GM12878 (cell line): ENCODE data around the gene MAML2.

Experiments used
- BACH1 ChIP-seq: fragments of 450-650 bp; IDR thresholded peaks from 2 replicates; pipeline ENCODE4 v1.6.1; 2017; ENCODE audit warnings: mild to moderate bottlenecking, borderline replicate concordance
- FOXK2 ChIP-seq: fragments of 450-650 bp; IDR thresholded peaks from 2 replicates; pipeline ENCODE4 v1.6.1; 2017; ENCODE audit warnings: mild to moderate bottlenecking, moderate library complexity
- KDM1A ChIP-seq: fragments of 200-600 bp; sonication (generic); IDR thresholded peaks from 2 replicates; pipeline ENCODE4 v1.6.1; 2016; ENCODE audit warnings: borderline replicate concordance
- POLR2A ChIP-seq: IDR thresholded peaks from 2 replicates; pipeline ENCODE4 v1.6.1; 2011; ENCODE audit warnings: low read depth, mild to moderate bottlenecking, low read length
- TAF1 ChIP-seq: IDR thresholded peaks from 2 replicates; pipeline ENCODE4 v1.6.1; 2011; ENCODE audit warnings: mild to moderate bottlenecking, low read depth, low read length, borderline replicate concordance
- ZNF274 ChIP-seq: IDR thresholded peaks from one replicate; pipeline ENCODE4 v1.8.0; 2011; ENCODE audit not compliant: insufficient read length, insufficient read depth
- TF ChIP-seq, protein P1 (sequence below), 3 experiments: IDR thresholded peaks in 2 of 3; conservative IDR thresholded peaks in 1 of 3; 2 replicates each; pipeline ENCODE4 v1.5.1; 2011; ENCODE audit warnings: low read depth in 3 of 3, low read length in 3 of 3, mild to moderate bottlenecking in 3 of 3, control low read depth in 2 of 3, moderate library complexity in 2 of 3, inconsistent platforms in 1 of 3, mixed read lengths in 1 of 3; ENCODE audit not compliant: control insufficient read depth in 2 of 3, insufficient read depth in 1 of 3; ENCODE audit errors: extremely low read depth in 1 of 3
- TF ChIP-seq, protein P2 (sequence below): fragments of 450-650 bp; conservative IDR thresholded peaks from 2 replicates; pipeline ENCODE4 v1.6.1; 2017; ENCODE audit warnings: mild to moderate bottlenecking, moderate library complexity
- TF ChIP-seq, protein P3 (sequence below): fragments of 450-650 bp; IDR thresholded peaks from 2 replicates; pipeline ENCODE4 v1.6.1; 2017; ENCODE audit warnings: mild to moderate bottlenecking, low read depth, inconsistent platforms; ENCODE audit not compliant: poor library complexity, severe bottlenecking
- TF ChIP-seq, protein P4 (sequence below): fragments of 450-650 bp; formaldehyde crosslinking; IDR thresholded peaks from 2 replicates; pipeline ENCODE4 v1.5.0; 2022; ENCODE audit warnings: mild to moderate bottlenecking, missing genetic modification characterization
- TF ChIP-seq, protein P5 (sequence below): IDR thresholded peaks from 2 replicates; pipeline ENCODE4 v1.6.1; 2012; ENCODE audit warnings: low read depth, low read length, improper control_type of control experiment
- TF ChIP-seq, protein P6 (sequence below): fragments of 450-650 bp; IDR thresholded peaks from 2 replicates; pipeline ENCODE4 v1.6.1; 2016; ENCODE audit warnings: mild to moderate bottlenecking, moderate library complexity, borderline replicate concordance

DNA sequence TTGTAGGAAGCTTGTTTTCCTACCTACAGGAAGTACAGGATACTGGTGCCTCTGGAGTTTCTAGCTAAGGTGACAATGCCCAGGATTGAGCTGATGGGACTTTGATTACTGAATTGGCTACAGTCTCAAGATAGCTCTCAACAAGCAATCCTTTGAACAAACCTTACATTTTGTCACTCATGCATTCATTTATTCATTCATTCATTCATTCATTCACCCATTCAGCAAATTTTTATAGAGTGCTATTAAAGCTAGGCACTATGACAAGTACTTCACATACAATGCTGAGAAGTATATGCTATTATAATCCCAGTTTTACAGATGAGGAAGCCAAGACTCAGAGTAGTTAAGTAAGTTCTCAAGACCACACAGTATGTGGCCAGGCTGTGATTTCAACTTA, 316.0 kb downstream of the MAML2 start:
- TF ChIP-seq BACH1 (no peak), POLR2A (no peak), KDM1A (no peak), ZNF274 (no peak), TAF1 (no peak), FOXK2 (no peak)
- TF ChIP-seq, protein P1, sequence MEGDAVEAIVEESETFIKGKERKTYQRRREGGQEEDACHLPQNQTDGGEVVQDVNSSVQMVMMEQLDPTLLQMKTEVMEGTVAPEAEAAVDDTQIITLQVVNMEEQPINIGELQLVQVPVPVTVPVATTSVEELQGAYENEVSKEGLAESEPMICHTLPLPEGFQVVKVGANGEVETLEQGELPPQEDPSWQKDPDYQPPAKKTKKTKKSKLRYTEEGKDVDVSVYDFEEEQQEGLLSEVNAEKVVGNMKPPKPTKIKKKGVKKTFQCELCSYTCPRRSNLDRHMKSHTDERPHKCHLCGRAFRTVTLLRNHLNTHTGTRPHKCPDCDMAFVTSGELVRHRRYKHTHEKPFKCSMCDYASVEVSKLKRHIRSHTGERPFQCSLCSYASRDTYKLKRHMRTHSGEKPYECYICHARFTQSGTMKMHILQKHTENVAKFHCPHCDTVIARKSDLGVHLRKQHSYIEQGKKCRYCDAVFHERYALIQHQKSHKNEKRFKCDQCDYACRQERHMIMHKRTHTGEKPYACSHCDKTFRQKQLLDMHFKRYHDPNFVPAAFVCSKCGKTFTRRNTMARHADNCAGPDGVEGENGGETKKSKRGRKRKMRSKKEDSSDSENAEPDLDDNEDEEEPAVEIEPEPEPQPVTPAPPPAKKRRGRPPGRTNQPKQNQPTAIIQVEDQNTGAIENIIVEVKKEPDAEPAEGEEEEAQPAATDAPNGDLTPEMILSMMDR (IDR thresholded peaks at IDR 0.05 in 2 of 3, conservative IDR thresholded peaks at IDR 0.05 in 1 of 3; ENCODE audit: control insufficient read depth in 2 of 3, extremely low read depth in 1 of 3, insufficient read depth in 1 of 3, low read depth in 3 of 3, low read length in 3 of 3): no peak
- TF ChIP-seq, protein P2, sequence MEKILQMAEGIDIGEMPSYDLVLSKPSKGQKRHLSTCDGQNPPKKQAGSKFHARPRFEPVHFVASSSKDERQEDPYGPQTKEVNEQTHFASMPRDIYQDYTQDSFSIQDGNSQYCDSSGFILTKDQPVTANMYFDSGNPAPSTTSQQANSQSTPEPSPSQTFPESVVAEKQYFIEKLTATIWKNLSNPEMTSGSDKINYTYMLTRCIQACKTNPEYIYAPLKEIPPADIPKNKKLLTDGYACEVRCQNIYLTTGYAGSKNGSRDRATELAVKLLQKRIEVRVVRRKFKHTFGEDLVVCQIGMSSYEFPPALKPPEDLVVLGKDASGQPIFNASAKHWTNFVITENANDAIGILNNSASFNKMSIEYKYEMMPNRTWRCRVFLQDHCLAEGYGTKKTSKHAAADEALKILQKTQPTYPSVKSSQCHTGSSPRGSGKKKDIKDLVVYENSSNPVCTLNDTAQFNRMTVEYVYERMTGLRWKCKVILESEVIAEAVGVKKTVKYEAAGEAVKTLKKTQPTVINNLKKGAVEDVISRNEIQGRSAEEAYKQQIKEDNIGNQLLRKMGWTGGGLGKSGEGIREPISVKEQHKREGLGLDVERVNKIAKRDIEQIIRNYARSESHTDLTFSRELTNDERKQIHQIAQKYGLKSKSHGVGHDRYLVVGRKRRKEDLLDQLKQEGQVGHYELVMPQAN: no peak
- TF ChIP-seq, protein P3, sequence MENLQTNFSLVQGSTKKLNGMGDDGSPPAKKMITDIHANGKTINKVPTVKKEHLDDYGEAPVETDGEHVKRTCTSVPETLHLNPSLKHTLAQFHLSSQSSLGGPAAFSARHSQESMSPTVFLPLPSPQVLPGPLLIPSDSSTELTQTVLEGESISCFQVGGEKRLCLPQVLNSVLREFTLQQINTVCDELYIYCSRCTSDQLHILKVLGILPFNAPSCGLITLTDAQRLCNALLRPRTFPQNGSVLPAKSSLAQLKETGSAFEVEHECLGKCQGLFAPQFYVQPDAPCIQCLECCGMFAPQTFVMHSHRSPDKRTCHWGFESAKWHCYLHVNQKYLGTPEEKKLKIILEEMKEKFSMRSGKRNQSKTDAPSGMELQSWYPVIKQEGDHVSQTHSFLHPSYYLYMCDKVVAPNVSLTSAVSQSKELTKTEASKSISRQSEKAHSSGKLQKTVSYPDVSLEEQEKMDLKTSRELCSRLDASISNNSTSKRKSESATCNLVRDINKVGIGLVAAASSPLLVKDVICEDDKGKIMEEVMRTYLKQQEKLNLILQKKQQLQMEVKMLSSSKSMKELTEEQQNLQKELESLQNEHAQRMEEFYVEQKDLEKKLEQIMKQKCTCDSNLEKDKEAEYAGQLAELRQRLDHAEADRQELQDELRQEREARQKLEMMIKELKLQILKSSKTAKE: no peak
- TF ChIP-seq, protein P4, sequence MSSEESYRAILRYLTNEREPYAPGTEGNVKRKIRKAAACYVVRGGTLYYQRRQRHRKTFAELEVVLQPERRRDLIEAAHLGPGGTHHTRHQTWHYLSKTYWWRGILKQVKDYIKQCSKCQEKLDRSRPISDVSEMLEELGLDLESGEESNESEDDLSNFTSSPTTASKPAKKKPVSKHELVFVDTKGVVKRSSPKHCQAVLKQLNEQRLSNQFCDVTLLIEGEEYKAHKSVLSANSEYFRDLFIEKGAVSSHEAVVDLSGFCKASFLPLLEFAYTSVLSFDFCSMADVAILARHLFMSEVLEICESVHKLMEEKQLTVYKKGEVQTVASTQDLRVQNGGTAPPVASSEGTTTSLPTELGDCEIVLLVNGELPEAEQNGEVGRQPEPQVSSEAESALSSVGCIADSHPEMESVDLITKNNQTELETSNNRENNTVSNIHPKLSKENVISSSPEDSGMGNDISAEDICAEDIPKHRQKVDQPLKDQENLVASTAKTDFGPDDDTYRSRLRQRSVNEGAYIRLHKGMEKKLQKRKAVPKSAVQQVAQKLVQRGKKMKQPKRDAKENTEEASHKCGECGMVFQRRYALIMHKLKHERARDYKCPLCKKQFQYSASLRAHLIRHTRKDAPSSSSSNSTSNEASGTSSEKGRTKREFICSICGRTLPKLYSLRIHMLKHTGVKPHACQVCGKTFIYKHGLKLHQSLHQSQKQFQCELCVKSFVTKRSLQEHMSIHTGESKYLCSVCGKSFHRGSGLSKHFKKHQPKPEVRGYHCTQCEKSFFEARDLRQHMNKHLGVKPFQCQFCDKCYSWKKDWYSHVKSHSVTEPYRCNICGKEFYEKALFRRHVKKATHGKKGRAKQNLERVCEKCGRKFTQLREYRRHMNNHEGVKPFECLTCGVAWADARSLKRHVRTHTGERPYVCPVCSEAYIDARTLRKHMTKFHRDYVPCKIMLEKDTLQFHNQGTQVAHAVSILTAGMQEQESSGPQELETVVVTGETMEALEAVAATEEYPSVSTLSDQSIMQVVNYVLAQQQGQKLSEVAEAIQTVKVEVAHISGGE (CRISPR knock-in tag): no peak
- TF ChIP-seq, protein P5, sequence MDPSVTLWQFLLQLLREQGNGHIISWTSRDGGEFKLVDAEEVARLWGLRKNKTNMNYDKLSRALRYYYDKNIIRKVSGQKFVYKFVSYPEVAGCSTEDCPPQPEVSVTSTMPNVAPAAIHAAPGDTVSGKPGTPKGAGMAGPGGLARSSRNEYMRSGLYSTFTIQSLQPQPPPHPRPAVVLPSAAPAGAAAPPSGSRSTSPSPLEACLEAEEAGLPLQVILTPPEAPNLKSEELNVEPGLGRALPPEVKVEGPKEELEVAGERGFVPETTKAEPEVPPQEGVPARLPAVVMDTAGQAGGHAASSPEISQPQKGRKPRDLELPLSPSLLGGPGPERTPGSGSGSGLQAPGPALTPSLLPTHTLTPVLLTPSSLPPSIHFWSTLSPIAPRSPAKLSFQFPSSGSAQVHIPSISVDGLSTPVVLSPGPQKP: no peak
- TF ChIP-seq, protein P6, sequence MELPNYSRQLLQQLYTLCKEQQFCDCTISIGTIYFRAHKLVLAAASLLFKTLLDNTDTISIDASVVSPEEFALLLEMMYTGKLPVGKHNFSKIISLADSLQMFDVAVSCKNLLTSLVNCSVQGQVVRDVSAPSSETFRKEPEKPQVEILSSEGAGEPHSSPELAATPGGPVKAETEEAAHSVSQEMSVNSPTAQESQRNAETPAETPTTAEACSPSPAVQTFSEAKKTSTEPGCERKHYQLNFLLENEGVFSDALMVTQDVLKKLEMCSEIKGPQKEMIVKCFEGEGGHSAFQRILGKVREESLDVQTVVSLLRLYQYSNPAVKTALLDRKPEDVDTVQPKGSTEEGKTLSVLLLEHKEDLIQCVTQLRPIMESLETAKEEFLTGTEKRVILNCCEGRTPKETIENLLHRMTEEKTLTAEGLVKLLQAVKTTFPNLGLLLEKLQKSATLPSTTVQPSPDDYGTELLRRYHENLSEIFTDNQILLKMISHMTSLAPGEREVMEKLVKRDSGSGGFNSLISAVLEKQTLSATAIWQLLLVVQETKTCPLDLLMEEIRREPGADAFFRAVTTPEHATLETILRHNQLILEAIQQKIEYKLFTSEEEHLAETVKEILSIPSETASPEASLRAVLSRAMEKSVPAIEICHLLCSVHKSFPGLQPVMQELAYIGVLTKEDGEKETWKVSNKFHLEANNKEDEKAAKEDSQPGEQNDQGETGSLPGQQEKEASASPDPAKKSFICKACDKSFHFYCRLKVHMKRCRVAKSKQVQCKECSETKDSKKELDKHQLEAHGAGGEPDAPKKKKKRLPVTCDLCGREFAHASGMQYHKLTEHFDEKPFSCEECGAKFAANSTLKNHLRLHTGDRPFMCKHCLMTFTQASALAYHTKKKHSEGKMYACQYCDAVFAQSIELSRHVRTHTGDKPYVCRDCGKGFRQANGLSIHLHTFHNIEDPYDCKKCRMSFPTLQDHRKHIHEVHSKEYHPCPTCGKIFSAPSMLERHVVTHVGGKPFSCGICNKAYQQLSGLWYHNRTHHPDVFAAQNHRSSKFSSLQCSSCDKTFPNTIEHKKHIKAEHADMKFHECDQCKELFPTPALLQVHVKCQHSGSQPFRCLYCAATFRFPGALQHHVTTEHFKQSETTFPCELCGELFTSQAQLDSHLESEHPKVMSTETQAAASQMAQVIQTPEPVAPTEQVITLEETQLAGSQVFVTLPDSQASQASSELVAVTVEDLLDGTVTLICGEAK: no peak
